HG02938 (cell line): ENCODE data around the gene SLC26A5.
"Not testable (repeated sequence)": the region's sequence is repeated elsewhere in the genome, so short reads cannot be mapped to it uniquely, and the experiment has no call there.

ENCODE experiments used
- ATAC-seq: cut with Tn5 transposase; IDR thresholded peaks from one replicate; pipeline ENCODE4 v1.9.1; 2021; ENCODE audit warnings: mild to moderate bottlenecking, moderate library complexity; ENCODE audit not compliant: unreplicated experiment

SLC26A5 gene

GRCh38 chr7:103405789-103406613 is 40.0 kb downstream of the SLC26A5 start:
- not testable (repeated sequence) for ATAC-seq

DNA sequence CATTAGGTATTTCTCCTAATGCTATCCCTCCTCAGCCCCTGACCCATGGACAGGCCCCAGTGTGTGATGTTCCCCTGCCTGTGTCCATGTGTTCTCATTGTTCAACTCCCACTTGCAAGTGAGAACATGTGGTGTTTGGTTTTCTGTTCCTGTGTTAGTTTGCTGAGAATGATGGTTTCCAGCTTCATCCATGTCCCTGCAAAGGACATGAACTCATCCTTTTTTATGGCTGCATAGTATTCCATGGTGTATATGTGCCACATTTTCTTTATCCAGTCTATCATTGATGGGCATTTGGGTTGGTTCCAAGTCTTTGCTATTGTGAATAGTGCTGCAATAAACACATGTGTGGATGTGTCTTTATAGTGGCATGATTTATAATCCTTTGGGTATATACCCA is 46.3 kb downstream of the SLC26A5 start:
- not testable (repeated sequence) for ATAC-seq

- ATAC-seq = no peak
Measured at GRCh38 chr7:103398483-103399127, 47.4 kb downstream of the SLC26A5 start.

- no peak for ATAC-seq
Measured at GRCh38 chr7:103396471-103396870, 49.5 kb downstream of the SLC26A5 start.

GRCh38 chr7:103395071-103395470 is 50.9 kb downstream of the SLC26A5 start:
- ATAC-seq = no peak

DNA sequence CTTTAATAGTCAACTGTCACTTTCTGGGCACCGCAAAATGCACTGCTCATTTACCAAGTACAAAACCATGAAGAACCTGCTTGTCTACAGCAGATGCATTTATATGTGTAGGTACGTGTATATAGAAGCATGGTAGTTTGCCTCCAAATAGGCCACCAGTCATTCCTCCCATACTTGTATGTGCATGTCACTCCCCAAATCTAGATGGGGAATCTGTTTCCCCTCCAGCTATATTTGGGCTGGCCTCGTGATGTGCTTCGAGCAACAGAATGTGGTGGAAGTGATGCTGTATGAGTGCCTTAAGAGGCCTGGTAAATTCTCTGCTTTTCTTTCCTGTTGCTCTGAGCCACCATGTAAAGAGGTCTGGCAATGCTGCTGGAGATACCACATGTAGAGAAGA is 51.4 kb downstream of the SLC26A5 start:
- no peak for ATAC-seq

DNA sequence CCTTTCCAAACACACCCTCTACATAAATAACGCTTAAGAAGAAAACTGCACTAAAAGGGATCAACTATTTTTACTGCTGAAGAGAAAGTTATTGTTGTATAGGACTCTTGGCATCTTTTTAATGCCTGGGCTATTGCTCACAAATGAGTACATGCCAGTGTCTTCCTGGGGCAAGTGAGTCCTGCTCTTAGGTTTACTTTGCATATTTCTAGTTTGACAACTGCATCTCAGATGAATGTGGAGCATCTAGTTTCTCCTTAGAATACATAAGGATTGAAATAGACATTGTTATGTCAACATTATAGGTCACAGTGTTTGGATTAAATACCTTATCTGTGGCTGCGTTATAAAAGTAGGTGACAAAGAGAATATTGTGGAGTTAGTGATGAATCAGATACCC is 54.0 kb downstream of the SLC26A5 start:
- ATAC-seq = no peak

- no peak for ATAC-seq
Measured at GRCh38 chr7:103391150-103391549, 54.9 kb downstream of the SLC26A5 start.

DNA sequence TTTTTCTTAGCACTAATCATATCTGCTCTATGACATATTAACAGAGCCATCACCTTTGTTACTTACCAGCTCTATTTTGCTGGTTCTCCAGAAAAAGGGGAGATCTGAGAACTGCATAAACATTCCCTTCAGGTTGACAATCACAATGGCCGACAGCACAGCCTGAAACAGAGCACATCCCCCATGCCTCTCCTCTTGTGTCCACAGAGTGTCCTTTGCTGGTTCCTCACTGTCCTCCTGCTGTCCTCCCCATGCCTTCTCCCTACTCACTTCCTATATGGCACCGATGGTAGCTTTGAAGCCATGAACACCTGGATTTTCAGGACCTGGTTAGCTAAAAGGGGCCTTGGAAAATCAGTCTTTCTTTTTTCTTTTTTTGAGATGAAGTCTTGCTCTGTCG is 56.7 kb downstream of the SLC26A5 start:
- no peak for ATAC-seq

- no peak for ATAC-seq
Measured at GRCh38 chr7:103388469-103389140, 57.4 kb downstream of the SLC26A5 start.

DNA sequence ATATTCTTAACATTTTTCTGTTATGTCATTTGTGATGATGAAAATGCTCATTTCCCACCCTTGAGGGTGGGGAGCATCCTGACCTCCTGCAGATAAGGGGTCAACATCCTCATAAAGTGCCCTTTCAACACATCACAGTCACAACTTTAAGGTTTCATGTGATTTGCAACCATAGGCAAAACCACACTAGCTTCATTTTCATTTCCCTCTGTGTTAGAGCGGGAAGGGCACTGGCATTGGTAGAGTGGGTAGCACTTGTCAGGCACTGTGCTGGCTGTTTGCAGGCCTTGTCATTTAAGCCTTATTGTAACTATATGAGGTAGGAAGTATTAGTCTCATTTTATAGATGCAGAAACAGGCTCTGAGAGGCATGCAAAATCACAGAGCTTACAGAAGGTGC is 58.8 kb downstream of the SLC26A5 start:
- ATAC-seq = no peak

DNA sequence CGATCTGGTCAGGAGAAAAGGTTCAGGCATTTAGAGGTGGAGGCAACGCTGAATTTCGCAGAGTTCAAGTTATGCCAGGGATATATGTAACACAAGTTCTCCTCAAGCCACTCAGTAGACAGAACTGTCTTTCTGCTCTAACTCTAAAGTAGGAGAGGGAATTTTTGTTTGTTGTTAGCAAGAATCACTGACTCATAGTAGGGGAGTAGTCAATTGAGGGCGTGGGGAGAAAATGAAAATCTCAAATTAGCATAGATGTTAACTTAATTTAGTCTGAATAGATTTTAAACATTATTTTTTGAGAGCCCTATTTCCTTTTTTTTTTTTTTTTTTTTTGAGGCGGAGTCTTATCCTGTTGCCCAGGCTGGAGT is 64.0 kb downstream of the SLC26A5 start:
- ATAC-seq = no peak

DNA sequence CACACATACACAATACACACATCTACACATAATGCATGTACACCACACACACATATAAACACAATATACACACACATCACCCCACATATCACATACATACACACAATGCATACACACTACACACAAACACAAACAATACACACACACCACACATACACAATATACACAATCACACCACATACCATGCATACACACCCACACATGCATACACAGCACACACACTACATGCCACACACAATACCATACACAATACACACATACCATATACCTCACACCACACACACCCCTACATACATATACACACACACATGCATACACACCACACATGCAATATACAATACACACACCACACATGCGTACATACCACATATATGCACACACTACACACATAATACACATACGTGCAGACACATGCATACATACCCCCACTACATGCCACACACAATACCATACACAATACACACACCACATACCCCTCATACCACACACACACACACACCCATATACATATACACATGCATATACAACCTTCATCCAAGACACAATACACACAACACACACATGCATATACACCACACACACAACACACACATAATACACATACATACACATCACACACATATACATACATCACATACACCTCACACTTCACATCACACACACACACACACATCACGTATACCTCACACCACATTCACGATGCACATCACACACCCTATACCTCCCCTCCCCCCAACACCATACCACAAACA is 64.6 kb downstream of the SLC26A5 start:
- no peak for ATAC-seq

GRCh38 chr7:103380395-103381191 is 65.4 kb downstream of the SLC26A5 start:
- ATAC-seq = no peak

DNA sequence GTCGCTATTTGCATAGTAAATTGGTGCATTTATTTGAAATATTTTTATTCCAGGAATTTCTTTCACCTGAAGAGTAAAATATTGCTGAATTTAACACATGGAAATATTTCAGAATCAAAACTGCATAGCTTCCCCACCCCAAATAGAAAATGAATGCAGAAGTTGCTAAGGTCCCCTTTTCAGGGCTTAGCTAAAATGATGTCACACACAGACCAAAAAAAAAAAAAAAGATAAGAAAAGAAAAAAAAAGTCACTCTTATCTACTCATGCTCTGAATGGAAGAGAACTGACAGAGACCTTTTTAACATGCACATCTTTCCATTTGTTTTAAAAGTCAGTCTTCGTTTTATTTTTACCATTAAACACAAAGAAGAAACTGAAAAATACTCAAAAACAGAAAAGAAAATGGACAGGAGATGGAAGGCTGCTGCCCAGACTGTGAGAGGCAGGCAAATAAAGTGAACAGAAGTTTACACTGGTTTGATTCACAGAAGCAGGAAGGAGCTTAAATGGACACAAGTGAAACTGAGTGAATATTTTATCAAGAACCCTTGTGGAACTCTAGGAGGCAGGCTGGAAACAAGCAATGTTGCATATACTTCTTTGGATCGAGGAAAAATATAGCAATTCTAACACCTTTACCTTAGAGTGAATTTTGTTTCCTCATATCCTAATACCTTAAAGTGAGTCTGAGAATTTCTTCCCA is 66.6 kb downstream of the SLC26A5 start:
- no peak for ATAC-seq

GRCh38 chr7:103373866-103374643 is 72.0 kb downstream of the SLC26A5 start:
- no peak for ATAC-seq

- ATAC-seq = no peak
Measured at GRCh38 chr7:103369432-103369831, 76.6 kb downstream of the SLC26A5 start.

DNA sequence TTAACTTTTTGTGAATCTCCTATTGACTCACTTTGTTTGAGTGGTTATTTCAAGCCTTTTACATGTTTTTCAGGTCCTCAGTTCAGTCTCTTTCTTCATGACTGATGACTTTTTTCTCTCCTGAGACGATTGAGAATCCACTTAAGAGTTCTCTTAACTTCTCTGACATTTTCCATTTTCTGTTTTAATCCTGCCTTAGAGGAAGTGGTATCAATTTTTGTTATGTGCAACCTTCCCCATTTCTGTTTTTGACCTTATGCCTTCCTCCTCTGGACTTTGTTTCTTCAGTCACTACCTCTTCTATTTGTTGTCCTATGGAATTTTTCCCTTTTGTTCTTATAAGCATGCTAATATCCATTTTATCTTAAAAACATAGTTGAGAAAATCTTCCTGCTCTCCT is 96.2 kb downstream of the SLC26A5 start:
- no peak for ATAC-seq

DNA sequence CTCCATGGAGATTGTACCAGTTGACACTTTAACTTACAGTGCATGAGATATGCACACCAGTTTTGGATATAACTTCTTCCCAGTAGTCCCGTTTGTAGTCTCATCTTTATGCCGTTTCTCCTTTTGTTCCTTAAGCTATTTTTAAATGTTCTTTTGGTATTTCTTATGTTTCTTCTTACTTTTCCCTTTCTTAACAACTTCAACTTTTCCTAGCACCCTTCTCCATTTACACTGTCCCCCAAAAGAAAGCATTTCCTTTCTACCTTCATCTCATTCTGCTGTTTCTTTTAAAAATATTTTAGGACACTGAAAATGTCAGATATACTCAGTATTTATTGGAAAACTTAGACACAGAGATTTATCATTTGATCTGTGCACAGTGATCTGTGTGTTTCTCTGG is 97.0 kb downstream of the SLC26A5 start:
- no peak for ATAC-seq
